H9 (cell line): ENCODE data around the gene LAIR2. TPM values are rescaled to one million over a fixed set of nuclear protein-coding genes. Genes with fewer than 3 reads are reported as not detected.

Experiments
- DNase-seq: peaks from one replicate; pipeline ENCODE4 v3.0.0-alpha.2; 2017
- H2AFZ ChIP-seq: one replicate; pipeline ENCODE4 v1.6.1; 2013; ENCODE audit warnings: mild to moderate bottlenecking, low read length, control low read depth, moderate library complexity
- H2AK5ac ChIP-seq: 2 replicates; pipeline ENCODE4 v1.6.1; 2013; ENCODE audit warnings: low read length, control low read depth, mixed read lengths; ENCODE audit not compliant: insufficient read length
- H2BK120ac ChIP-seq: one replicate; pipeline ENCODE4 v1.6.1; 2013; ENCODE audit warnings: low read depth, mild to moderate bottlenecking, low read length, control low read depth, inconsistent platforms; ENCODE audit not compliant: poor library complexity, severe bottlenecking
- H2BK12ac ChIP-seq: 2 replicates; pipeline ENCODE4 v1.6.1; 2013; ENCODE audit warnings: low read length, control low read depth, mixed read lengths, low read depth; ENCODE audit not compliant: insufficient read length
- H2BK15ac ChIP-seq: 2 replicates; pipeline ENCODE4 v1.6.1; 2013; ENCODE audit warnings: low read depth, low read length, control low read depth
- H2BK20ac ChIP-seq: one replicate; pipeline ENCODE4 v1.6.1; 2013; ENCODE audit warnings: low read depth, mild to moderate bottlenecking, low read length, control low read depth, inconsistent platforms; ENCODE audit not compliant: poor library complexity, severe bottlenecking
- H2BK5ac ChIP-seq: 2 replicates; pipeline ENCODE4 v1.6.1; 2013; ENCODE audit warnings: low read length, control low read depth, mixed read lengths; ENCODE audit not compliant: insufficient read length
- H3K14ac ChIP-seq: 2 replicates; pipeline ENCODE4 v1.6.1; 2013; ENCODE audit warnings: low read length, control low read depth; ENCODE audit not compliant: insufficient read depth
- H3K18ac ChIP-seq: 2 replicates; pipeline ENCODE4 v1.6.1; 2013; ENCODE audit warnings: low read depth, mild to moderate bottlenecking, mixed read lengths, low read length, control low read depth; ENCODE audit not compliant: insufficient read length
- H3K23ac ChIP-seq: 2 replicates; pipeline ENCODE4 v1.6.1; 2013; ENCODE audit warnings: low read length, control low read depth, mixed read lengths, low read depth; ENCODE audit not compliant: insufficient read length
- H3K23me2 ChIP-seq: 2 replicates; pipeline ENCODE4 v1.6.1; 2013; ENCODE audit warnings: low read depth, mild to moderate bottlenecking, mixed read lengths, low read length, control low read depth; ENCODE audit not compliant: insufficient read length, poor library complexity, severe bottlenecking
- H3K27ac ChIP-seq: 2 replicates; pipeline ENCODE4 v1.5.1; 2013; ENCODE audit warnings: low read length, control low read depth, mixed read lengths, low read depth; ENCODE audit not compliant: insufficient read length
- H3K27me3 ChIP-seq: 2 replicates; pipeline ENCODE4 v1.6.1; 2013; ENCODE audit warnings: low read length, control low read depth, inconsistent platforms; ENCODE audit not compliant: insufficient read depth
- H3K4ac ChIP-seq: 2 replicates; pipeline ENCODE4 v1.6.1; 2013; ENCODE audit warnings: low read depth, mild to moderate bottlenecking, control low read depth, inconsistent platforms, low read length, moderate library complexity
- H3K4me1 ChIP-seq: 2 replicates; pipeline ENCODE4 v1.6.1; 2013; ENCODE audit warnings: low read length, control low read depth, inconsistent platforms; ENCODE audit not compliant: insufficient read depth
- H3K4me2 ChIP-seq: 2 replicates; pipeline ENCODE4 v1.6.1; 2013; ENCODE audit warnings: low read length, control low read depth, mixed read lengths; ENCODE audit not compliant: insufficient read length, insufficient read depth
- H3K56ac ChIP-seq: 2 replicates; pipeline ENCODE4 v1.6.1; 2013; ENCODE audit warnings: low read depth, mild to moderate bottlenecking, mixed read lengths, low read length, control low read depth; ENCODE audit not compliant: insufficient read length
- H3K79me1 ChIP-seq: 2 replicates; pipeline ENCODE4 v1.6.1; 2013; ENCODE audit warnings: low read depth, mild to moderate bottlenecking, moderate library complexity, low read length, control low read depth, inconsistent platforms; ENCODE audit not compliant: insufficient read depth, poor library complexity, severe bottlenecking
- H3K79me2 ChIP-seq: 2 replicates; pipeline ENCODE4 v1.6.1; 2013; ENCODE audit warnings: low read length, control low read depth, inconsistent platforms; ENCODE audit not compliant: insufficient read depth
- H3K9ac ChIP-seq: 2 replicates; pipeline ENCODE4 v1.6.1; 2013; ENCODE audit warnings: low read length, control low read depth, mixed read lengths; ENCODE audit not compliant: insufficient read length; ENCODE audit errors: extremely low read depth
- H3K9me3 ChIP-seq: one replicate; pipeline ENCODE4 v1.6.1; 2013; ENCODE audit warnings: low read depth, low read length, inconsistent platforms; ENCODE audit not compliant: control insufficient read depth
- H3T11ph ChIP-seq: one replicate; pipeline ENCODE4 v1.6.1; 2013; ENCODE audit warnings: mild to moderate bottlenecking, low read length, control low read depth, inconsistent platforms
- H4K20me1 ChIP-seq: one replicate; pipeline ENCODE4 v1.6.1; 2013; ENCODE audit not compliant: control insufficient read depth, insufficient read length, insufficient read depth
- H4K5ac ChIP-seq: 2 replicates; pipeline ENCODE4 v1.6.1; 2013; ENCODE audit warnings: low read depth, mild to moderate bottlenecking, mixed read lengths, low read length, control low read depth; ENCODE audit not compliant: insufficient read length
- H4K8ac ChIP-seq: replicated peaks from 2 replicates; pipeline ENCODE4 v1.6.1; 2013; ENCODE audit warnings: low read length, control low read depth, mixed read lengths, low read depth; ENCODE audit not compliant: insufficient read length
- H4K91ac ChIP-seq: 2 replicates; pipeline ENCODE4 v1.6.1; 2013; ENCODE audit warnings: low read depth, mild to moderate bottlenecking, moderate library complexity, mixed read lengths, low read length, control low read depth; ENCODE audit not compliant: insufficient read length
- H3K27ac Mint-ChIP-seq, 3 experiments: 2 replicates in 2 of 3; 3 replicates in 1 of 3; pipeline ENCODE4 v1.8.0; 2020 to 2021; ENCODE audit warnings: mixed read lengths in 3 of 3, mild to moderate bottlenecking in 1 of 3, moderate library complexity in 1 of 3
- H3K27me3 Mint-ChIP-seq: 2 replicates; pipeline ENCODE4 v1.8.0; 2021; ENCODE audit warnings: low read depth, mild to moderate bottlenecking, moderate library complexity, mixed read lengths
- H3K36me3 Mint-ChIP-seq, 3 experiments: 2 replicates in 2 of 3; 3 replicates in 1 of 3; pipeline ENCODE4 v1.8.0; 2020 to 2021; ENCODE audit warnings: low read depth in 3 of 3, mixed read lengths in 3 of 3; ENCODE audit not compliant: insufficient read depth in 1 of 3
- H3K4me1 Mint-ChIP-seq, 2 experiments: 2 replicates each; pipeline ENCODE4 v1.8.0; 2020; ENCODE audit warnings: mixed read lengths in 2 of 2
- H3K4me3 Mint-ChIP-seq, 2 experiments: 2 replicates in 1 of 2; 3 replicates in 1 of 2; pipeline ENCODE4 v1.8.0; 2020 to 2021; ENCODE audit warnings: mild to moderate bottlenecking in 2 of 2, mixed read lengths in 2 of 2, moderate library complexity in 1 of 2
- H3K9me3 Mint-ChIP-seq, 2 experiments: 2 replicates in 1 of 2; 3 replicates in 1 of 2; pipeline ENCODE4 v1.8.0; 2020; ENCODE audit warnings: mild to moderate bottlenecking in 2 of 2, mixed read lengths in 2 of 2, moderate library complexity in 1 of 2
- CTCF ChIP-seq: fragments of 200-600 bp; sonication (generic); conservative IDR thresholded peaks from 3 replicates; pipeline ENCODE4 v1.8.0; 2021; ENCODE audit warnings: antibody characterized with exemption, mild to moderate bottlenecking
- WGBS: extraction: QIAGEN DNeasy Blood & Tissue Kit; methylation state at CpG from one replicate; pipeline ENCODE4 v1.1.7; 2013; ENCODE audit warnings: missing lambda C conversion rate, low lambda C conversion rate, mixed read lengths; ENCODE audit not compliant: insufficient read length; ENCODE audit errors: extremely low coverage; 5-methylcytosine and 5-hydroxymethylcytosine counted together
- total RNA-seq: library from RNA; stranded (reverse); gene quantifications from 2 replicates; pipeline ENCODE4 v1.2.1, GENCODE V29; 2021

The LAIR2 gene
- total RNA-seq, 1 experiment from 2014 or later = not detected

GRCh38 chr19:54485851-54486250, 16.8 kb upstream of the LAIR2 start:
- H3K27me3 Mint-ChIP-seq = peaks cover 7% of the 10 kb centered on the region
- peaks cover 13% of the 10 kb centered on the region for H3K9me3 ChIP-seq
- no peak overlapping the region for H3T11ph ChIP-seq
- H2BK12ac ChIP-seq = no peak overlapping the region
- no peak overlapping the region for H2BK20ac ChIP-seq
- H3K14ac ChIP-seq = no peak overlapping the region
- no CpG with 5 or more reads among the region's 5 CpGs for WGBS
- no peaks in the 10 kb centered on the region for H3K4me1 ChIP-seq
- H4K20me1 ChIP-seq = no peaks in the 10 kb centered on the region
- no peak overlapping the region for H3K4ac ChIP-seq
- H3K23ac ChIP-seq = no peak overlapping the region
- H4K91ac ChIP-seq = no peak overlapping the region
- peaks cover 28 to 76% of the 10 kb centered on the region in 2 experiments for H3K9me3 Mint-ChIP-seq
- no peak overlapping the region for H3K4me2 ChIP-seq
- TF ChIP-seq CTCF = no peak
- H2AFZ ChIP-seq = no peak overlapping the region
- H3K27me3 ChIP-seq = no peaks in the 10 kb centered on the region
- H3K56ac ChIP-seq = no peak overlapping the region
- H3K27ac ChIP-seq = no peak overlapping the region
- H2BK120ac ChIP-seq = no peak overlapping the region
- no peak overlapping the region for H2BK15ac ChIP-seq
- no peak overlapping the region for H3K9ac ChIP-seq
- H3K4me3 Mint-ChIP-seq = no peak overlapping the region
- H3K36me3 Mint-ChIP-seq = peaks cover 0 to 5% (median 0%) of the 10 kb centered on the region in 3 experiments; a peak in 2 of 7 replicates
- no peak overlapping the region for H3K27ac Mint-ChIP-seq
- no peaks in the 10 kb centered on the region for H3K79me1 ChIP-seq
- peaks cover 0 to 5% of the 10 kb centered on the region in 2 experiments; a peak in 2 of 4 replicates for H3K4me1 Mint-ChIP-seq
- H4K8ac ChIP-seq = no peak overlapping the region
- no peak overlapping the region for H3K18ac ChIP-seq
- no peaks in the 10 kb centered on the region for H3K23me2 ChIP-seq
- H2BK5ac ChIP-seq = no peak overlapping the region
- no peak overlapping the region for H4K5ac ChIP-seq
- H2AK5ac ChIP-seq = no peak overlapping the region
- DNase-seq = no peak
- H3K79me2 ChIP-seq = no peaks in the 10 kb centered on the region
